SU-DHL-6 (cell line): ENCODE measurements around the gene GRAMD4.

ENCODE experiments used
- H2AFZ ChIP-seq: fragments of 200-600 bp; sonication (generic); 2 replicates; pipeline ENCODE4 v1.6.1; 2014; ENCODE audit warnings: low read depth, mild to moderate bottlenecking, moderate library complexity, mixed read lengths, antibody characterized with exemption, low read length; ENCODE audit not compliant: severe bottlenecking
- H3F3A ChIP-seq: fragments of 200-600 bp; shearing (Covaris generic); 2 replicates; pipeline ENCODE4 v1.6.0; 2016; ENCODE audit warnings: antibody characterized with exemption, mild to moderate bottlenecking; ENCODE audit not compliant: insufficient read depth
- H3K27ac ChIP-seq: fragments of 200-600 bp; sonication (generic); 2 replicates; pipeline ENCODE4 v1.5.1; 2016; ENCODE audit warnings: low read depth, mild to moderate bottlenecking, low read length, moderate library complexity, mixed read lengths
- H3K27me3 ChIP-seq: fragments of 200-600 bp; sonication (generic), shearing (Covaris generic); 2 replicates; pipeline ENCODE4 v1.6.0; 2014; ENCODE audit warnings: mild to moderate bottlenecking, low read length
- H3K36me3 ChIP-seq: fragments of 200-600 bp; sonication (generic); 2 replicates; pipeline ENCODE4 v1.6.1; 2014; ENCODE audit warnings: mild to moderate bottlenecking, low read length, mixed read lengths
- H3K4me2 ChIP-seq: fragments of 300-600, 200-600 bp; shearing (Covaris generic), sonication (generic); 2 replicates; pipeline ENCODE4 v1.6.0; 2014; ENCODE audit warnings: low read length, low read depth, mild to moderate bottlenecking; ENCODE audit not compliant: poor library complexity, severe bottlenecking
- H3K4me3 ChIP-seq: fragments of 200-600 bp; sonication (generic); 2 replicates; pipeline ENCODE4 v1.5.1; 2014; ENCODE audit warnings: antibody characterized with exemption, low read length, mild to moderate bottlenecking, mixed read lengths; ENCODE audit not compliant: insufficient read depth, poor library complexity, severe bottlenecking
- H3K79me2 ChIP-seq: fragments of 200-600 bp; sonication (generic); 2 replicates; pipeline ENCODE4 v1.6.1; 2014; ENCODE audit warnings: mild to moderate bottlenecking, low read length, moderate library complexity; ENCODE audit not compliant: insufficient read depth
- H3K9ac ChIP-seq: fragments of 200-600 bp; sonication (generic); 2 replicates; pipeline ENCODE4 v1.7.0; 2014; ENCODE audit warnings: mild to moderate bottlenecking, low read length
- H3K9me2 ChIP-seq: fragments of 200-600 bp; sonication (generic); replicated peaks from 2 replicates; pipeline ENCODE4 v1.6.1; 2014; ENCODE audit warnings: low read length; ENCODE audit not compliant: insufficient read depth
- H3K9me3 ChIP-seq: fragments of 200-600 bp; sonication (generic); 2 replicates; pipeline ENCODE4 v1.6.1; 2014; ENCODE audit warnings: low read length, mixed read lengths; ENCODE audit not compliant: insufficient read depth
- H4K20me1 ChIP-seq: fragments of 200-600 bp; sonication (generic); 2 replicates; pipeline ENCODE4 v1.6.1; 2014; ENCODE audit warnings: low read depth, mild to moderate bottlenecking, antibody characterized with exemption, low read length, moderate library complexity, mixed read lengths
- CTCF ChIP-seq: fragments of 200-600 bp; sonication (generic); IDR thresholded peaks from one replicate; pipeline ENCODE4 v1.5.1; 2017; ENCODE audit warnings: antibody characterized with exemption, mild to moderate bottlenecking, low read length, moderate library complexity; ENCODE audit not compliant: insufficient read depth, poor library complexity, severe bottlenecking
- EZH2phosphoT487 ChIP-seq: fragments of 200-600 bp; sonication (generic), shearing (Covaris generic); conservative IDR thresholded peaks from 2 replicates; pipeline ENCODE4 v1.6.1; 2018; ENCODE audit warnings: mild to moderate bottlenecking, antibody characterized with exemption, low read length, moderate library complexity, mixed read lengths

The GRAMD4 gene

GRCh38 chr22:46661221-46661851, 41.1 kb downstream of the GRAMD4 start:
- H3K4me2 ChIP-seq, result no peak overlapping the region
- no peaks in the 10 kb centered on the region for H3K27me3 ChIP-seq
- H4K20me1 ChIP-seq, result no peaks in the 10 kb centered on the region
- H3K4me3 ChIP-seq, result no peak overlapping the region
- H3K9ac ChIP-seq, result no peak overlapping the region
- H3K9me2 ChIP-seq, result no peaks in the 10 kb centered on the region
- no peaks in the 10 kb centered on the region for H3K9me3 ChIP-seq
- H3K27ac ChIP-seq, result no peak overlapping the region
- H3K79me2 ChIP-seq, result no peaks in the 10 kb centered on the region
- TF ChIP-seq EZH2phosphoT487 (no peak), CTCF (no peak)
- no peak overlapping the region for H2AFZ ChIP-seq
- no peaks in the 10 kb centered on the region for H3K36me3 ChIP-seq
- H3F3A ChIP-seq, result no peaks in the 10 kb centered on the region

- Histone ChIP-seq H3K79me2 (no peaks in the 10 kb centered on the region), H2AFZ (no peak overlapping the region), H3K27me3 (no peaks in the 10 kb centered on the region), H3K9me2 (no peaks in the 10 kb centered on the region), H3K4me3 (no peak overlapping the region), H3F3A (no peaks in the 10 kb centered on the region), H3K9ac (no peak overlapping the region), H4K20me1 (no peaks in the 10 kb centered on the region), H3K36me3 (no peaks in the 10 kb centered on the region), H3K27ac (no peak overlapping the region), H3K4me2 (no peak overlapping the region), H3K9me3 (no peaks in the 10 kb centered on the region)
- TF ChIP-seq CTCF (no peak), EZH2phosphoT487 (no peak)
Measured at GRCh38 chr22:46662226-46662625, 42.0 kb downstream of the GRAMD4 start.

GRCh38 chr22:46663001-46663400, 42.8 kb downstream of the GRAMD4 start:
- no peaks in the 10 kb centered on the region for H3K79me2 ChIP-seq
- no peaks in the 10 kb centered on the region for H3K9me3 ChIP-seq
- H3F3A ChIP-seq, result no peaks in the 10 kb centered on the region
- no peak overlapping the region for H3K9ac ChIP-seq
- H4K20me1 ChIP-seq, result no peaks in the 10 kb centered on the region
- no peak overlapping the region for H2AFZ ChIP-seq
- no peak for TF ChIP-seq CTCF
- TF ChIP-seq EZH2phosphoT487, result no peak
- no peaks in the 10 kb centered on the region for H3K9me2 ChIP-seq
- H3K4me3 ChIP-seq, result no peak overlapping the region
- no peak overlapping the region for H3K4me2 ChIP-seq
- no peak overlapping the region for H3K27ac ChIP-seq
- no peaks in the 10 kb centered on the region for H3K27me3 ChIP-seq
- no peaks in the 10 kb centered on the region for H3K36me3 ChIP-seq
